Measurements from ENCODE around the gene CD6.

The CD6 gene

GRCh38 chr11:60934790-60935605 is 36.5 kb upstream of the CD6 start:
- no peak for DNase-seq (ENCODE audit: low read depth)
- no peak overlapping the region for H3K4me3 ChIP-seq (ENCODE audit: control insufficient read depth, low read depth, low read length)
- TF ChIP-seq, protein P1, sequence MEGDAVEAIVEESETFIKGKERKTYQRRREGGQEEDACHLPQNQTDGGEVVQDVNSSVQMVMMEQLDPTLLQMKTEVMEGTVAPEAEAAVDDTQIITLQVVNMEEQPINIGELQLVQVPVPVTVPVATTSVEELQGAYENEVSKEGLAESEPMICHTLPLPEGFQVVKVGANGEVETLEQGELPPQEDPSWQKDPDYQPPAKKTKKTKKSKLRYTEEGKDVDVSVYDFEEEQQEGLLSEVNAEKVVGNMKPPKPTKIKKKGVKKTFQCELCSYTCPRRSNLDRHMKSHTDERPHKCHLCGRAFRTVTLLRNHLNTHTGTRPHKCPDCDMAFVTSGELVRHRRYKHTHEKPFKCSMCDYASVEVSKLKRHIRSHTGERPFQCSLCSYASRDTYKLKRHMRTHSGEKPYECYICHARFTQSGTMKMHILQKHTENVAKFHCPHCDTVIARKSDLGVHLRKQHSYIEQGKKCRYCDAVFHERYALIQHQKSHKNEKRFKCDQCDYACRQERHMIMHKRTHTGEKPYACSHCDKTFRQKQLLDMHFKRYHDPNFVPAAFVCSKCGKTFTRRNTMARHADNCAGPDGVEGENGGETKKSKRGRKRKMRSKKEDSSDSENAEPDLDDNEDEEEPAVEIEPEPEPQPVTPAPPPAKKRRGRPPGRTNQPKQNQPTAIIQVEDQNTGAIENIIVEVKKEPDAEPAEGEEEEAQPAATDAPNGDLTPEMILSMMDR (IDR thresholded peaks at IDR 0.05; ENCODE audit: control insufficient read depth, insufficient read depth, low read depth, low read length, missing control alignments) = no peak

GRCh38 chr11:60935676-60936442 is 35.6 kb upstream of the CD6 start:
- H3K4me3 ChIP-seq (ENCODE audit: control insufficient read depth, low read depth, low read length) = no peak overlapping the region
- TF ChIP-seq, protein P1 (IDR thresholded peaks at IDR 0.05; ENCODE audit: control insufficient read depth, insufficient read depth, low read depth, low read length, missing control alignments) = no peak
- DNase-seq (ENCODE audit: low read depth) = no peak

GRCh38 chr11:60936467-60937143 is 34.9 kb upstream of the CD6 start:
- H3K4me3 ChIP-seq (ENCODE audit: control insufficient read depth, low read depth, low read length) = no peak overlapping the region
- no peak for DNase-seq (ENCODE audit: low read depth)
- TF ChIP-seq, protein P1 (IDR thresholded peaks at IDR 0.05; ENCODE audit: control insufficient read depth, insufficient read depth, low read depth, low read length, missing control alignments) = no peak

DNA sequence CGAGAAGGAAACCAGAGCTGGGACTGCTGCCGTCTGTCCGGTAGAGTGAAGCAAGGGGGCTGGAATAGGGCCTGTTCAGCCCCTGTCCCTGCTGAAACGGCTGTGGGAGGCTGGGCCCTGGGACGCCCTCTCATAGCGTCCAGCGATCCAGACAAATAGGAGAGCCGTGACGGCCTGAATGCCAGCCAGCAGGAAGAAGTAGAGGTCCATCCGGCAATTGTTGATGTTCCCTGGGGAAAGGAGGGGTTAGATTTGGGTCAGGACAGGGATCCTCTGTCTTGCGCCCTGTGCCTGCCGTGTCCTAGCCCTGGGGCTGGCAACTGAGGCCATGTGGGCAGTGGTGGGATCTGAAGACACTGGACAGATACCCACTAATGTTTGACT is 34.3 kb upstream of the CD6 start:
- TF ChIP-seq, protein P1 (IDR thresholded peaks at IDR 0.05; ENCODE audit: control insufficient read depth, insufficient read depth, low read depth, low read length, missing control alignments) = no peak
- DNase-seq (ENCODE audit: low read depth) = no peak
- H3K4me3 ChIP-seq (ENCODE audit: control insufficient read depth, low read depth, low read length) = no peak overlapping the region

- TF ChIP-seq, protein P1 (IDR thresholded peaks at IDR 0.05; ENCODE audit: control insufficient read depth, insufficient read depth, low read depth, low read length, missing control alignments) = no peak
- no peak overlapping the region for H3K4me3 ChIP-seq (ENCODE audit: control insufficient read depth, low read depth, low read length)
- no peak for DNase-seq (ENCODE audit: low read depth)
These were observed 33.7 kb upstream of the CD6 start for GRCh38 chr11:60937811-60938210.

- H3K4me3 ChIP-seq (ENCODE audit: control insufficient read depth, low read depth, low read length) = no peak overlapping the region
- TF ChIP-seq, protein P1 (IDR thresholded peaks at IDR 0.05; ENCODE audit: control insufficient read depth, insufficient read depth, low read depth, low read length, missing control alignments) = no peak
- DNase-seq (ENCODE audit: low read depth) = no peak
These were observed 33.0 kb upstream of the CD6 start for GRCh38 chr11:60938500-60938899.

All from AG09309 (cell line).